Activated naive CD4-positive, alpha-beta T cell treated with anti-CD3 and anti-CD28 coated beads, Interleukin-2, amount 50 U/mL, for 16 hours (primary cell): Measurements from ENCODE around the gene BCDIN3D.
"Not testable (repeated sequence)": the region's sequence is repeated elsewhere in the genome, so short reads cannot be mapped to it uniquely, and the experiment has no call there.

Source experiments
- DNase-seq: peaks from one replicate; pipeline ENCODE4 v3.0.0-alpha.2; 2020

BCDIN3D gene

GRCh38 chr12:49842519-49843352 is at the start of gene BCDIN3D:
BCDIN3D (minus strand) TSS chr12:49843106; CDS start chr12:49843087, 19 bp downstream.
- DNase-seq = peak; percentile 95

- no peak for DNase-seq
Observed at GRCh38 chr12:49892084-49892731, 49.3 kb upstream of the BCDIN3D start.

- DNase-seq = no peak
Observed at GRCh38 chr12:49891476-49891875, 48.6 kb upstream of the BCDIN3D start.

GRCh38 chr12:49891012-49891411 is 48.1 kb upstream of the BCDIN3D start:
- DNase-seq = no peak

GRCh38 chr12:49890096-49890461 is 47.2 kb upstream of the BCDIN3D start:
- no peak for DNase-seq

- DNase-seq = no peak
Observed at GRCh38 chr12:49889361-49890095, 46.6 kb upstream of the BCDIN3D start.

GRCh38 chr12:49888461-49889151 is 45.7 kb upstream of the BCDIN3D start:
- no peak for DNase-seq

GRCh38 chr12:49887536-49888401 is 44.9 kb upstream of the BCDIN3D start:
- no peak for DNase-seq

GRCh38 chr12:49887091-49887490 is 44.2 kb upstream of the BCDIN3D start:
- DNase-seq = no peak

- no peak for DNase-seq
Observed at GRCh38 chr12:49885663-49886461, 43.0 kb upstream of the BCDIN3D start.

GRCh38 chr12:49885118-49885517 is 42.2 kb upstream of the BCDIN3D start:
- DNase-seq = no peak

GRCh38 chr12:49882851-49883464 is 40.1 kb upstream of the BCDIN3D start:
- no peak for DNase-seq

GRCh38 chr12:49882248-49882850 is 39.4 kb upstream of the BCDIN3D start:
- DNase-seq = no peak

GRCh38 chr12:49881415-49882247 is 38.7 kb upstream of the BCDIN3D start:
- no peak for DNase-seq

GRCh38 chr12:49880756-49881414 is 38.0 kb upstream of the BCDIN3D start:
- DNase-seq = no peak

GRCh38 chr12:49879065-49879464 is 36.2 kb upstream of the BCDIN3D start:
- not testable (repeated sequence) for DNase-seq

GRCh38 chr12:49878021-49878420 is 35.1 kb upstream of the BCDIN3D start:
- DNase-seq = no peak

- DNase-seq = no peak
Observed at GRCh38 chr12:49877066-49877465, 34.2 kb upstream of the BCDIN3D start.

- no peak for DNase-seq
Observed at GRCh38 chr12:49876070-49876469, 33.2 kb upstream of the BCDIN3D start.
